T-helper 2 cell (primary cell): ENCODE results near the gene TMC1.
"Not testable (repeated sequence)": the region's sequence is repeated elsewhere in the genome, so short reads cannot be mapped to it uniquely, and the experiment has no call there.

Experiments
- DNase-seq, 5 experiments: peaks; one replicate each; pipeline versions ENCODE4 v3.0.0 to v3.0.0-alpha.2; 2012 to 2022

TMC1 gene

GRCh38 chr9:72827950-72828731 is 306.7 kb downstream of the TMC1 start:
- DNase-seq: no peak

GRCh38 chr9:72834994-72835393 is 313.6 kb downstream of the TMC1 start:
- no peak for DNase-seq

GRCh38 chr9:72836790-72837189 is 315.4 kb downstream of the TMC1 start:
- DNase-seq: no peak

- DNase-seq: no peak
Observed at GRCh38 chr9:72839085-72839484, 317.7 kb downstream of the TMC1 start.

GRCh38 chr9:72843520-72844439 is 322.4 kb downstream of the TMC1 start:
- no peak for DNase-seq

- no peak for DNase-seq
Observed at GRCh38 chr9:72844440-72844768, 323.0 kb downstream of the TMC1 start.

GRCh38 chr9:72845052-72845451 is 323.6 kb downstream of the TMC1 start:
- not testable (repeated sequence) for DNase-seq

GRCh38 chr9:72850209-72850608 is 328.8 kb downstream of the TMC1 start:
- not testable (repeated sequence) for DNase-seq

- no peak for DNase-seq
Observed at GRCh38 chr9:72855321-72855720, 333.9 kb downstream of the TMC1 start.

- DNase-seq: no peak
Observed at GRCh38 chr9:72855890-72856523, 334.6 kb downstream of the TMC1 start.

GRCh38 chr9:72856972-72857623 is 335.7 kb downstream of the TMC1 start:
- peak in 1 of 5 experiments; percentile 37 for DNase-seq

- DNase-seq: no peak
Observed at GRCh38 chr9:72857624-72857996, 336.2 kb downstream of the TMC1 start.

- no peak for DNase-seq
Observed at GRCh38 chr9:72858089-72858912, 336.9 kb downstream of the TMC1 start.

GRCh38 chr9:72862788-72863187 is 341.4 kb downstream of the TMC1 start:
- not testable (repeated sequence) for DNase-seq

- no peak for DNase-seq
Observed at GRCh38 chr9:72863456-72864094, 342.2 kb downstream of the TMC1 start.

GRCh38 chr9:72864327-72864726 is 342.9 kb downstream of the TMC1 start:
- no peak for DNase-seq

GRCh38 chr9:72871685-72872084 is 350.3 kb downstream of the TMC1 start:
- DNase-seq: no peak

- DNase-seq: no peak
Observed at GRCh38 chr9:72872718-72873117, 351.3 kb downstream of the TMC1 start.

GRCh38 chr9:72873456-72873855 is 352.0 kb downstream of the TMC1 start:
- DNase-seq: no peak

GRCh38 chr9:72874344-72874743 is 352.9 kb downstream of the TMC1 start:
- DNase-seq: no peak

GRCh38 chr9:72875221-72875620 is 353.8 kb downstream of the TMC1 start:
- DNase-seq: no peak
